Ovary (tissue), 3 donors: ENCODE measurements around the gene HSPA9.

Source experiments
- EP300 ChIP-seq: sonication (generic); formaldehyde crosslinking; IDR thresholded peaks from one replicate; pipeline ENCODE4 v1.6.1; 2017; ENCODE audit warnings: antibody characterized with exemption
- POLR2A ChIP-seq: fragments of 450-650 bp; IDR thresholded peaks from one replicate; pipeline ENCODE4 v1.6.1; 2017; ENCODE audit warnings: antibody characterized with exemption, mild to moderate bottlenecking, moderate library complexity
- TF ChIP-seq, protein P1 (sequence below), 3 donors: fragments of 450-650 bp in 2 of 3; fragments of 200-600 bp in 1 of 3; IDR thresholded peaks; one replicate each; pipeline versions ENCODE4 v1.5.1 to v1.8.0; 2016 to 2022; ENCODE audit warnings: antibody characterized with exemption in 3 of 3, mild to moderate bottlenecking in 1 of 3
- donor health status: DM: no; HTN: no; CAD: no.

DNA sequence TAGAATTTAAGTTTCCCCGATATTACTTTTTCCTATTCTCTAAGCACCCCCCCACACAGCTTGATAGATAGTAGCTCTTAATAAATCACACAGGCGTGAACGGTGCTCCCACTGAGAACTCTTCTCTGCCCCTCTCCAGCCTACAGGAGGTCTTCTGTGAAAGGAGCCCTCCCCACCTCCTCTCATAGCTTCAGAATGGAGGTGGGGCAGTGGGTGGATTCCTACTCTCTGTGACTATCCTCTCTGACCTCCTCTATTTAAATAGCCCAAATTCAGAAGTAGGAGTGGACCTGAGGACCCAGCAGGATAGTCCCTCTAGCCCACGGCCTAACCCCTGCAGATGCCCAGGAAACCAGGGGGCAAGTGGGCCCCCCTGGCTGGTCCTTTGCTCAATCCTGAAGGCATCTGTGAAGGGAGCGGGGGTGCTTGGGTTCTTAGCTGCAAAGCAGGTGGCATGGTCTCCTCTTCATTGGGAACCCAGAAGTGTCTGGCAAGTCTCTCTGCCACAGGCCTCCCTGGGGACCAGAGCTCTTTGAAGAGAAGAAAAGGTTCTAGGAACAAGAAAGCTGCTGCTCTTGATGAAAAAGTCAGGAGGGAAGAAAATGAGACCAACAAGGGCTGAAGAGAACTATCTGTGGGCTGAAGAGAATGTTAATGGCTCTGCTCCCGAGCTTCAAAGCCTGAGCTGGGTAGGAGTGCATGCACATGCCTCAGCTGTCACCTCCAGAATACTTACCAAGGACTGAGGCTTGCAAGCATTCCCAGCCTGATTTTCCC, 21.1 kb upstream of the HSPA9 start:
- TF ChIP-seq, protein P1, sequence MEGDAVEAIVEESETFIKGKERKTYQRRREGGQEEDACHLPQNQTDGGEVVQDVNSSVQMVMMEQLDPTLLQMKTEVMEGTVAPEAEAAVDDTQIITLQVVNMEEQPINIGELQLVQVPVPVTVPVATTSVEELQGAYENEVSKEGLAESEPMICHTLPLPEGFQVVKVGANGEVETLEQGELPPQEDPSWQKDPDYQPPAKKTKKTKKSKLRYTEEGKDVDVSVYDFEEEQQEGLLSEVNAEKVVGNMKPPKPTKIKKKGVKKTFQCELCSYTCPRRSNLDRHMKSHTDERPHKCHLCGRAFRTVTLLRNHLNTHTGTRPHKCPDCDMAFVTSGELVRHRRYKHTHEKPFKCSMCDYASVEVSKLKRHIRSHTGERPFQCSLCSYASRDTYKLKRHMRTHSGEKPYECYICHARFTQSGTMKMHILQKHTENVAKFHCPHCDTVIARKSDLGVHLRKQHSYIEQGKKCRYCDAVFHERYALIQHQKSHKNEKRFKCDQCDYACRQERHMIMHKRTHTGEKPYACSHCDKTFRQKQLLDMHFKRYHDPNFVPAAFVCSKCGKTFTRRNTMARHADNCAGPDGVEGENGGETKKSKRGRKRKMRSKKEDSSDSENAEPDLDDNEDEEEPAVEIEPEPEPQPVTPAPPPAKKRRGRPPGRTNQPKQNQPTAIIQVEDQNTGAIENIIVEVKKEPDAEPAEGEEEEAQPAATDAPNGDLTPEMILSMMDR (IDR thresholded peaks at IDR 0.05), result no peak
- TF ChIP-seq POLR2A (no peak), EP300 (no peak)
